ENCODE results near the gene CYP4Z1.

Gene CYP4Z1

GRCh38 chr1:47137925-47138615, 71.0 kb downstream of the CYP4Z1 start:
- TF ChIP-seq POLR2AphosphoS5 (IDR thresholded peaks at IDR 0.05; ENCODE audit: low read depth, low read length) (no peak), SIN3A (IDR thresholded peaks at IDR 0.05; ENCODE audit: borderline replicate concordance, insufficient read depth, low read length) (no peak), TAF1 (IDR thresholded peaks at IDR 0.05; ENCODE audit: borderline replicate concordance, insufficient read depth, low read length) (no peak), FOXP2 (optimal IDR thresholded peaks at IDR 0.05; ENCODE audit: borderline replicate concordance, extremely low read depth, extremely low read length, insufficient read depth) (no peak)
- TF ChIP-seq, protein P1, sequence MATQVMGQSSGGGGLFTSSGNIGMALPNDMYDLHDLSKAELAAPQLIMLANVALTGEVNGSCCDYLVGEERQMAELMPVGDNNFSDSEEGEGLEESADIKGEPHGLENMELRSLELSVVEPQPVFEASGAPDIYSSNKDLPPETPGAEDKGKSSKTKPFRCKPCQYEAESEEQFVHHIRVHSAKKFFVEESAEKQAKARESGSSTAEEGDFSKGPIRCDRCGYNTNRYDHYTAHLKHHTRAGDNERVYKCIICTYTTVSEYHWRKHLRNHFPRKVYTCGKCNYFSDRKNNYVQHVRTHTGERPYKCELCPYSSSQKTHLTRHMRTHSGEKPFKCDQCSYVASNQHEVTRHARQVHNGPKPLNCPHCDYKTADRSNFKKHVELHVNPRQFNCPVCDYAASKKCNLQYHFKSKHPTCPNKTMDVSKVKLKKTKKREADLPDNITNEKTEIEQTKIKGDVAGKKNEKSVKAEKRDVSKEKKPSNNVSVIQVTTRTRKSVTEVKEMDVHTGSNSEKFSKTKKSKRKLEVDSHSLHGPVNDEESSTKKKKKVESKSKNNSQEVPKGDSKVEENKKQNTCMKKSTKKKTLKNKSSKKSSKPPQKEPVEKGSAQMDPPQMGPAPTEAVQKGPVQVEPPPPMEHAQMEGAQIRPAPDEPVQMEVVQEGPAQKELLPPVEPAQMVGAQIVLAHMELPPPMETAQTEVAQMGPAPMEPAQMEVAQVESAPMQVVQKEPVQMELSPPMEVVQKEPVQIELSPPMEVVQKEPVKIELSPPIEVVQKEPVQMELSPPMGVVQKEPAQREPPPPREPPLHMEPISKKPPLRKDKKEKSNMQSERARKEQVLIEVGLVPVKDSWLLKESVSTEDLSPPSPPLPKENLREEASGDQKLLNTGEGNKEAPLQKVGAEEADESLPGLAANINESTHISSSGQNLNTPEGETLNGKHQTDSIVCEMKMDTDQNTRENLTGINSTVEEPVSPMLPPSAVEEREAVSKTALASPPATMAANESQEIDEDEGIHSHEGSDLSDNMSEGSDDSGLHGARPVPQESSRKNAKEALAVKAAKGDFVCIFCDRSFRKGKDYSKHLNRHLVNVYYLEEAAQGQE (IDR thresholded peaks at IDR 0.05; ENCODE audit: insufficient read depth in 1 of 2, low read depth in 2 of 2, low read length in 2 of 2), result no peak

DNA sequence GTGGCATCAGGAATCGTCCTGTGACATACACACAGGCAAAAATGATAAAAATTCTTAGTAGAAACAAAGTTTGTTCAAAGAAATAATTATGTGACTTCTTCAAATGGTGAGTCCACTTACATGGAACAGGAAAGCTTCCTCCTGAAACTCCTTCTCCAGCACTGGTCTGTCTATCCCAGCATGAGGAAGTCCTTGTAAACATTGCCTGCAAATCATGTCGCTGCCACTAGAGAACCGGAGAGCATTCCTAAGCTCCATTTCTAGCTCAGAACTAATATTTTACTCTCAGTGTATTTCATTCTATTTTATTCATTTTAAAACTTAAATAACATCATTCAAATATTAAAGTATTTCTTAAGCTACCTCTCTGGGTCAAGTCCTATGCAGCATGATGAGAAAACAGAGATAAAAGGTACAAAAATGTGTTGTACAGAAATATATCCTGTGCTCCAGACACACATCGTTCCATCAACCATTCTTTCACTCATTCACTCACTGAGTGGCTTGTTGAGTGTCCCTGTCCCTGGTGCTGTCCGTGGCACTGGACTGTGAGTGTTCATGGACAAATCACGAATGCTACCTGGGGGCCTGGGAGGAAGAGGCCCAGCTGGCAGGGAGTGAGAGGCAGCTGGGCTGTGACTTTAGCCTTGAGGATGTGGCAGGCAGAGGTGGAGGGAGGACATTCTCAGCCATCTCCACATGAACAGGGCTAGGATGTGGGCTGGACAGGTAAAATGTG, 80.2 kb downstream of the CYP4Z1 start:
- no peak for TF ChIP-seq SIN3A (IDR thresholded peaks at IDR 0.05; ENCODE audit: borderline replicate concordance, insufficient read depth, low read length)
- TF ChIP-seq, protein P1 (IDR thresholded peaks at IDR 0.05; ENCODE audit: insufficient read depth in 1 of 2, low read depth in 2 of 2, low read length in 2 of 2), result peak in 1 of 2 experiments; percentile 77; a peak in 2 of 4 replicates
- TF ChIP-seq POLR2AphosphoS5 (IDR thresholded peaks at IDR 0.05; ENCODE audit: low read depth, low read length), result no peak
- TF ChIP-seq TAF1 (IDR thresholded peaks at IDR 0.05; ENCODE audit: borderline replicate concordance, insufficient read depth, low read length), result no peak

GRCh38 chr1:47160716-47161115, 93.7 kb downstream of the CYP4Z1 start:
- TF ChIP-seq TAF1 (IDR thresholded peaks at IDR 0.05; ENCODE audit: borderline replicate concordance, insufficient read depth, low read length), result no peak

DNA sequence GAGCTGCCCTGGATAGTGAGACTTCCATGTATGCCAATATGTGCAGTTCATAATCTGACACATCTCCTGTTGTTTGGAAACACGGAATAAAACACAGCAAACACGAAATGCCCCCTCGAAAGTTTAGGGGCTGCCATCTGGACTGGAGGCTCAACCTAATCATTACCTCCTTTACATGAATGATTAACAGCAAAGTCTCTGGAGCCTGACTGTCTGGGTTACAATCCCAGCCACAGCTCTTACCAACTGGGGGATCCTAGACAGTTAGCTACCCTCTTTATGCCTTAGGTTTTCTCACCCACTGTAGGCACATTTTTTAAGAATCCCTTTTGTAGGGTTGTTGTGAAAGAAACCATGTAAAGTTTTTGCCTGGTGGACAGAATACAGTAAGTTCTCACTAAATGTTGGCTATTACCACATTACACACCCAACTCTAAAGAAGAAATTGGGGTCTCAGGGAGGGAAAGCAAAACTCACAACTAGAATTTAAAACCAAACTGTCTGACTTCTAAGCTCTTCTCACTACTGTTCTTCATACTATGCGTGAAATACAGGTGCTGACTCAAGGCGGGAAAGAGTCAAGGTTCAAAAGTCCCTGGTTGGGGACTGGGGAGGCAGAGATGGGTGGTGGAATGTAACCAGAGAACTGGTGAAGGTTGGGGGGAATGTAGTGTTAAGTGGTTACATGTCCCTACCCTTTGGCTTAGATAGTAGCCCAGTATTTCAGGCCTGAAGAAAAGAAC, 94.4 kb downstream of the CYP4Z1 start:
- TF ChIP-seq TAF1 (IDR thresholded peaks at IDR 0.05; ENCODE audit: borderline replicate concordance, insufficient read depth, low read length), result no peak
- TF ChIP-seq, protein P1 (IDR thresholded peaks at IDR 0.05; ENCODE audit: insufficient read depth in 1 of 2, low read depth in 2 of 2, low read length in 2 of 2), result no peak
- TF ChIP-seq POLR2AphosphoS5 (IDR thresholded peaks at IDR 0.05; ENCODE audit: low read depth, low read length), result no peak
- TF ChIP-seq SIN3A (IDR thresholded peaks at IDR 0.05; ENCODE audit: borderline replicate concordance, insufficient read depth, low read length), result no peak
- no peak for TF ChIP-seq FOXP2 (optimal IDR thresholded peaks at IDR 0.05; ENCODE audit: borderline replicate concordance, extremely low read depth, extremely low read length, insufficient read depth)

DNA sequence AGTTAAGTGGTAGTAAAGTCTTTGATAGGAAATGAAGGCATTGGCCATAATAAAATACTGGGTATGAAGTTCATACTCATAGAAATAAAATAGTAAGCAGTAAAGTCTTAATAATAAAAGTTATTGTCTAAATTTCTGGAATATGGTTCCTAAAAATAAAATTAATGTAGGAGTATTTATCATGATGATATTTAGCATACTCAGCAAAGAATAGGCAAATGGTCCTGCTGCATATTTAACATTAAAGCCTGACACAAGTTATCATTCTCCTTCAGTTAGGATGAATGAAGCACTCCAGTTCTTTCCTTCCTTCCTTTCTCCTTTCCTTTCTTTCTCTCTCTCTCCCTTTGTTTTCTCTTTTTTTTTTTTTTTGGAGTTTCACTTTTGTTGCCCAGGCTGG, 97.5 kb downstream of the CYP4Z1 start:
- TF ChIP-seq FOXP2 (optimal IDR thresholded peaks at IDR 0.05; ENCODE audit: borderline replicate concordance, extremely low read depth, extremely low read length, insufficient read depth) (no peak), SIN3A (IDR thresholded peaks at IDR 0.05; ENCODE audit: borderline replicate concordance, insufficient read depth, low read length) (no peak), POLR2AphosphoS5 (IDR thresholded peaks at IDR 0.05; ENCODE audit: low read depth, low read length) (no peak), TAF1 (IDR thresholded peaks at IDR 0.05; ENCODE audit: borderline replicate concordance, insufficient read depth, low read length) (no peak)
- TF ChIP-seq, protein P1 (IDR thresholded peaks at IDR 0.05; ENCODE audit: insufficient read depth in 1 of 2, low read depth in 2 of 2, low read length in 2 of 2), result no peak
